GM23338 (cell line): ENCODE measurements around the gene SLC25A34. TPM values are rescaled to one million over a fixed set of nuclear protein-coding genes. Genes with fewer than 3 reads are reported as not detected.

Experiments
- ETS1 ChIP-seq: IDR thresholded peaks from 2 replicates; pipeline ENCODE4 v1.6.1; 2016; ENCODE audit warnings: antibody characterized with exemption
- EZH2 ChIP-seq: fragments of 200-600 bp; sonication (generic); IDR thresholded peaks from one replicate; pipeline ENCODE4 v1.8.0; 2017; ENCODE audit warnings: antibody characterized with exemption, mild to moderate bottlenecking, low read depth; ENCODE audit not compliant: unreplicated experiment
- EZH2phosphoT487 ChIP-seq: fragments of 200-600 bp; sonication (generic); IDR thresholded peaks from one replicate; pipeline ENCODE4 v1.8.1; 2018; ENCODE audit warnings: antibody characterized with exemption; ENCODE audit not compliant: unreplicated experiment
- STAT1 ChIP-seq: IDR thresholded peaks from one replicate; pipeline ENCODE4 v1.6.1; 2016; ENCODE audit warnings: antibody characterized with exemption; ENCODE audit not compliant: unreplicated experiment
- ZNF331 ChIP-seq: fragments of 250-450 bp; sonication (Bioruptor Pico); IDR thresholded peaks from 2 replicates; pipeline ENCODE4 v1.5.0; 2020; ENCODE audit warnings: low read depth, mild to moderate bottlenecking, moderate library complexity
- polyA plus RNA-seq: library from polyadenylated mRNA; unstranded; fragments of >200 nt; fragmentation: Nextera tagmentation; extraction: Ambion mirVana; gene quantifications from 2 replicates; pipeline ENCODE4 v1.2.1, GENCODE V29; 2016
- total RNA-seq: library from RNA; depleted of rRNA; stranded (reverse); fragments of >200 nt; shearing (Covaris generic); gene quantifications from 2 replicates; pipeline ENCODE4 v1.2.3, GENCODE V29; 2014
- TF ChIP-seq, protein P1 (sequence below): fragments of 250-450 bp; sonication (Bioruptor Pico); IDR thresholded peaks from 2 replicates; pipeline ENCODE4 v1.5.0; 2020; ENCODE audit warnings: mild to moderate bottlenecking, moderate library complexity
- TF ChIP-seq, protein P2 (sequence below), 2 experiments: fragments of 200-600 bp in 1 of 2; sonication (generic) in 1 of 2; conservative IDR thresholded peaks; 2 replicates each; pipeline versions ENCODE4 v1.5.1 to v1.6.1; 2016 to 2017; ENCODE audit warnings: antibody characterized with exemption in 2 of 2, low read depth in 2 of 2, mild to moderate bottlenecking in 2 of 2, moderate library complexity in 1 of 2

SLC25A34 gene
- total and polyA plus RNA-seq, 2 experiments from 2014 or later = 0.11 to 3.5 TPM

DNA sequence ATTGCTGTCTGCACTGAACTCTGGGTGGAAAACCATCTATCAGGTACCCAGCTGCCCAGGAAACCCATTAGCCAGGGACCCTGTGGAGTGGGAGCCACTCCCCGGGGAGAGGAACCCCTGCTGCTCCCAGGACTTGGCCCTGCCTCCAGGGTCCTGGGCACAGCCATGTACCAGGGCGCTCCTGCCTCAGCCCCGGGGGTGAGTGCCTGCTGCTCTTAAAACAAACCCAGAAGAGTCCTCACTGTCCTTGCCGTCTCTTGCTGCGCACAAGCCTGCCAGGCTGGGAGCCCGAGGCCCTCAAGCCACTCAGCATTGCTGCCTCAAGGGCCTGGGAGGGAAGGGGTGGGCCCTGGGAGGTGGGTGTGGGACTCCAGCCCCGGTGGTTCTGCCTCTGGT, 3.4 kb upstream of the SLC25A34 start (continued):
- TF ChIP-seq, protein P1, sequence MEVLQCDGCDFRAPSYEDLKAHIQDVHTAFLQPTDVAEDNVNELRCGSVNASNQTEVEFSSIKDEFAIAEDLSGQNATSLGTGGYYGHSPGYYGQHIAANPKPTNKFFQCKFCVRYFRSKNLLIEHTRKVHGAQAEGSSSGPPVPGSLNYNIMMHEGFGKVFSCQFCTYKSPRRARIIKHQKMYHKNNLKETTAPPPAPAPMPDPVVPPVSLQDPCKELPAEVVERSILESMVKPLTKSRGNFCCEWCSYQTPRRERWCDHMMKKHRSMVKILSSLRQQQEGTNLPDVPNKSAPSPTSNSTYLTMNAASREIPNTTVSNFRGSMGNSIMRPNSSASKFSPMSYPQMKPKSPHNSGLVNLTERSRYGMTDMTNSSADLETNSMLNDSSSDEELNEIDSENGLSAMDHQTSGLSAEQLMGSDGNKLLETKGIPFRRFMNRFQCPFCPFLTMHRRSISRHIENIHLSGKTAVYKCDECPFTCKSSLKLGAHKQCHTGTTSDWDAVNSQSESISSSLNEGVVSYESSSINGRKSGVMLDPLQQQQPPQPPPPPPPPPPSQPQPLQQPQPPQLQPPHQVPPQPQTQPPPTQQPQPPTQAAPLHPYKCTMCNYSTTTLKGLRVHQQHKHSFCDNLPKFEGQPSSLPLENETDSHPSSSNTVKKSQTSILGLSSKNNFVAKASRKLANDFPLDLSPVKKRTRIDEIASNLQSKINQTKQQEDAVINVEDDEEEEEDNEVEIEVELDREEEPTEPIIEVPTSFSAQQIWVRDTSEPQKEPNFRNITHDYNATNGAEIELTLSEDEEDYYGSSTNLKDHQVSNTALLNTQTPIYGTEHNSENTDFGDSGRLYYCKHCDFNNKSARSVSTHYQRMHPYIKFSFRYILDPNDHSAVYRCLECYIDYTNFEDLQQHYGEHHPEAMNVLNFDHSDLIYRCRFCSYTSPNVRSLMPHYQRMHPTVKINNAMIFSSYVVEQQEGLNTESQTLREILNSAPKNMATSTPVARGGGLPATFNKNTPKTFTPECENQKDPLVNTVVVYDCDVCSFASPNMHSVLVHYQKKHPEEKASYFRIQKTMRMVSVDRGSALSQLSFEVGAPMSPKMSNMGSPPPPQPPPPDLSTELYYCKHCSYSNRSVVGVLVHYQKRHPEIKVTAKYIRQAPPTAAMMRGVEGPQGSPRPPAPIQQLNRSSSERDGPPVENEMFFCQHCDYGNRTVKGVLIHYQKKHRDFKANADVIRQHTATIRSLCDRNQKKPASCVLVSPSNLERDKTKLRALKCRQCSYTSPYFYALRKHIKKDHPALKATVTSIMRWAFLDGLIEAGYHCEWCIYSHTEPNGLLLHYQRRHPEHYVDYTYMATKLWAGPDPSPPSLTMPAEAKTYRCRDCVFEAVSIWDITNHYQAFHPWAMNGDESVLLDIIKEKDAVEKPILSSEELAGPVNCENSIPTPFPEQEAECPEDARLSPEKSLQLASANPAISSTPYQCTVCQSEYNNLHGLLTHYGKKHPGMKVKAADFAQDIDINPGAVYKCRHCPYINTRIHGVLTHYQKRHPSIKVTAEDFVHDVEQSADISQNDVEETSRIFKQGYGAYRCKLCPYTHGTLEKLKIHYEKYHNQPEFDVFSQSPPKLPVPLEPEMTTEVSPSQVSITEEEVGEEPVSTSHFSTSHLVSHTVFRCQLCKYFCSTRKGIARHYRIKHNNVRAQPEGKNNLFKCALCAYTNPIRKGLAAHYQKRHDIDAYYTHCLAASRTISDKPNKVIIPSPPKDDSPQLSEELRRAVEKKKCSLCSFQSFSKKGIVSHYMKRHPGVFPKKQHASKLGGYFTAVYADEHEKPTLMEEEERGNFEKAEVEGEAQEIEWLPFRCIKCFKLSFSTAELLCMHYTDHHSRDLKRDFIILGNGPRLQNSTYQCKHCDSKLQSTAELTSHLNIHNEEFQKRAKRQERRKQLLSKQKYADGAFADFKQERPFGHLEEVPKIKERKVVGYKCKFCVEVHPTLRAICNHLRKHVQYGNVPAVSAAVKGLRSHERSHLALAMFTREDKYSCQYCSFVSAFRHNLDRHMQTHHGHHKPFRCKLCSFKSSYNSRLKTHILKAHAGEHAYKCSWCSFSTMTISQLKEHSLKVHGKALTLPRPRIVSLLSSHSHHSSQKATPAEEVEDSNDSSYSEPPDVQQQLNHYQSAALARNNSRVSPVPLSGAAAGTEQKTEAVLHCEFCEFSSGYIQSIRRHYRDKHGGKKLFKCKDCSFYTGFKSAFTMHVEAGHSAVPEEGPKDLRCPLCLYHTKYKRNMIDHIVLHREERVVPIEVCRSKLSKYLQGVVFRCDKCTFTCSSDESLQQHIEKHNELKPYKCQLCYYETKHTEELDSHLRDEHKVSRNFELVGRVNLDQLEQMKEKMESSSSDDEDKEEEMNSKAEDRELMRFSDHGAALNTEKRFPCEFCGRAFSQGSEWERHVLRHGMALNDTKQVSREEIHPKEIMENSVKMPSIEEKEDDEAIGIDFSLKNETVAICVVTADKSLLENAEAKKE (CRISPR knock-in tag) = no peak
- TF ChIP-seq, protein P2, sequence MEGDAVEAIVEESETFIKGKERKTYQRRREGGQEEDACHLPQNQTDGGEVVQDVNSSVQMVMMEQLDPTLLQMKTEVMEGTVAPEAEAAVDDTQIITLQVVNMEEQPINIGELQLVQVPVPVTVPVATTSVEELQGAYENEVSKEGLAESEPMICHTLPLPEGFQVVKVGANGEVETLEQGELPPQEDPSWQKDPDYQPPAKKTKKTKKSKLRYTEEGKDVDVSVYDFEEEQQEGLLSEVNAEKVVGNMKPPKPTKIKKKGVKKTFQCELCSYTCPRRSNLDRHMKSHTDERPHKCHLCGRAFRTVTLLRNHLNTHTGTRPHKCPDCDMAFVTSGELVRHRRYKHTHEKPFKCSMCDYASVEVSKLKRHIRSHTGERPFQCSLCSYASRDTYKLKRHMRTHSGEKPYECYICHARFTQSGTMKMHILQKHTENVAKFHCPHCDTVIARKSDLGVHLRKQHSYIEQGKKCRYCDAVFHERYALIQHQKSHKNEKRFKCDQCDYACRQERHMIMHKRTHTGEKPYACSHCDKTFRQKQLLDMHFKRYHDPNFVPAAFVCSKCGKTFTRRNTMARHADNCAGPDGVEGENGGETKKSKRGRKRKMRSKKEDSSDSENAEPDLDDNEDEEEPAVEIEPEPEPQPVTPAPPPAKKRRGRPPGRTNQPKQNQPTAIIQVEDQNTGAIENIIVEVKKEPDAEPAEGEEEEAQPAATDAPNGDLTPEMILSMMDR (conservative IDR thresholded peaks at IDR 0.05; ENCODE audit: low read depth in 2 of 2) = no peak
- no peak for TF ChIP-seq ZNF331 (CRISPR knock-in tag)
- TF ChIP-seq EZH2phosphoT487 = no peak
- TF ChIP-seq ETS1 = no peak
- TF ChIP-seq STAT1 = no peak
- no peak for TF ChIP-seq EZH2
